ENCODE data around the gene PRKCB.

- TF ChIP-seq POLR2A (IDR thresholded peaks at IDR 0.05) = no peak
- TF ChIP-seq CTCF (IDR thresholded peaks at IDR 0.05) = no peak
These were observed 263.1 kb downstream of the PRKCB start for GRCh38 chr16:24098896-24099295.
